BJ (cell line): ENCODE results near the gene ZBTB40. TPM values are rescaled to one million over a fixed set of nuclear protein-coding genes. Genes with fewer than 3 reads are reported as not detected.

Experiments used
- CTCF ChIA-PET: fragments of 350-600 bp; formaldehyde crosslinking; extraction: SDS; loops from one replicate; lab custom pipeline; 2021; ENCODE audit warnings: antibody characterized with exemption, inconsistent platforms; lab: Yijun Ruan, JAX
- POLR2A ChIA-PET: fragments of 300-600 bp; sonication (Branson Sonifier 250); formaldehyde crosslinking; extraction: SDS; loops from one replicate; lab custom pipeline; 2021; ENCODE audit warnings: antibody characterized with exemption; lab: Charles Lee
- DNase-seq: peaks from one replicate; pipeline ENCODE4 v3.0.0-alpha.2; 2011; ENCODE audit warnings: low read depth
- H3K27me3 ChIP-seq: 2 replicates; pipeline ENCODE4 v1.6.0; 2011; ENCODE audit warnings: low read length; ENCODE audit not compliant: control insufficient read depth, insufficient read depth
- H3K36me3 ChIP-seq: 2 replicates; pipeline ENCODE4 v1.5.1; 2011; ENCODE audit warnings: low read length; ENCODE audit not compliant: control insufficient read depth, insufficient read depth
- H3K4me3 ChIP-seq: 2 replicates; pipeline ENCODE4 v1.5.1; 2011; ENCODE audit warnings: low read depth, mild to moderate bottlenecking, control low read depth, low read length
- polyA plus RNA-seq: library from polyadenylated mRNA; depleted of rRNA; stranded (reverse); fragments of >200 nt; gene quantifications from 2 replicates; pipeline ENCODE4 v1.2.3, GENCODE V29; 2011
- TF ChIP-seq, protein P1 (sequence below): IDR thresholded peaks from 2 replicates; pipeline ENCODE4 v1.5.1; 2011; ENCODE audit warnings: low read depth, mild to moderate bottlenecking, control low read depth, inconsistent platforms, low read length, moderate library complexity; ENCODE audit not compliant: insufficient read depth

Gene ZBTB40
- polyA plus RNA-seq, 1 experiment, result 5.0 TPM

GRCh38 chr1:22521692-22522091 is 70.0 kb downstream of the ZBTB40 start:
- Histone ChIP-seq H3K4me3 (no peak overlapping the region), H3K36me3 (peaks cover 21% of the 10 kb centered on the region), H3K27me3 (no peaks in the 10 kb centered on the region)
- ChIA-PET CTCF (interaction anchor here (0.6 to 0.9 kb wide), 2 partner anchors 15 to 118 kb away, joined by 4 to 5 read pairs; no protein-coding TSS in a partner anchor), POLR2A (no interaction called here)
- no peak for DNase-seq
- TF ChIP-seq, protein P1, sequence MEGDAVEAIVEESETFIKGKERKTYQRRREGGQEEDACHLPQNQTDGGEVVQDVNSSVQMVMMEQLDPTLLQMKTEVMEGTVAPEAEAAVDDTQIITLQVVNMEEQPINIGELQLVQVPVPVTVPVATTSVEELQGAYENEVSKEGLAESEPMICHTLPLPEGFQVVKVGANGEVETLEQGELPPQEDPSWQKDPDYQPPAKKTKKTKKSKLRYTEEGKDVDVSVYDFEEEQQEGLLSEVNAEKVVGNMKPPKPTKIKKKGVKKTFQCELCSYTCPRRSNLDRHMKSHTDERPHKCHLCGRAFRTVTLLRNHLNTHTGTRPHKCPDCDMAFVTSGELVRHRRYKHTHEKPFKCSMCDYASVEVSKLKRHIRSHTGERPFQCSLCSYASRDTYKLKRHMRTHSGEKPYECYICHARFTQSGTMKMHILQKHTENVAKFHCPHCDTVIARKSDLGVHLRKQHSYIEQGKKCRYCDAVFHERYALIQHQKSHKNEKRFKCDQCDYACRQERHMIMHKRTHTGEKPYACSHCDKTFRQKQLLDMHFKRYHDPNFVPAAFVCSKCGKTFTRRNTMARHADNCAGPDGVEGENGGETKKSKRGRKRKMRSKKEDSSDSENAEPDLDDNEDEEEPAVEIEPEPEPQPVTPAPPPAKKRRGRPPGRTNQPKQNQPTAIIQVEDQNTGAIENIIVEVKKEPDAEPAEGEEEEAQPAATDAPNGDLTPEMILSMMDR, result no peak

DNA sequence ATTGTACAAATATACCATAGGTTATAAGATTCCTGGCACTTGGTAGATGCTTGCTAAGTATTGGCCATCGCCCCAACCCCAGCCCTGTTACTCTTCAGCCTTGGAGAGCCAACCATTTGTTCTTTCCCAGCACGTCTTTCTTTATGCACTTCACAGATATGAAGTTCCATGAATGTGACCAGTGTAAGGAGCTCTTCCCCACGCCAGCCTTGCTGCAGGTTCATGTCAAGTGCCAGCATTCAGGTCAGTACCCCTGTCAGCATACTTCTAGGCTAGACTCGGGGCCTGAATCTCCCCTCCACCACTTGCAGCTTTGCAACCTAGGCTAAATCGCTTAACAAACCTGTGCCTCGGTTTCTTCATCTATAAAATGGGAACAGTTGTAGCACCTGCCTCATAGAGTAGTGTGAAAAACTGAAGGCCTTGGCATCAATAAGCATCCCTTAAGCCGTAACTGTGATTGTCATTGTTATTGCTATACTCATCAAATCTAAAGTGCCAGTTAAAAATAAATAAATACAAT is 70.6 kb downstream of the ZBTB40 start:
- H3K4me3 ChIP-seq, result no peak overlapping the region
- CTCF ChIA-PET, result interaction anchor here (0.6 kb wide), 1 partner anchor 32 kb away, joined by 3 read pairs; no protein-coding TSS in a partner anchor
- no peaks in the 10 kb centered on the region for H3K27me3 ChIP-seq
- peaks cover 18% of the 10 kb centered on the region for H3K36me3 ChIP-seq
- POLR2A ChIA-PET, result no interaction called here
- TF ChIP-seq, protein P1, result no peak
- no peak for DNase-seq

- ChIA-PET CTCF (no interaction called here), POLR2A (no interaction called here)
- no peak for DNase-seq
- no peaks in the 10 kb centered on the region for H3K27me3 ChIP-seq
- H3K36me3 ChIP-seq, result peaks cover 20% of the 10 kb centered on the region; the same call in 1 of the 2 replicates
- no peak overlapping the region for H3K4me3 ChIP-seq
- TF ChIP-seq, protein P1, result no peak
Observed at GRCh38 chr1:22524481-22524880, 72.8 kb downstream of the ZBTB40 start.

DNA sequence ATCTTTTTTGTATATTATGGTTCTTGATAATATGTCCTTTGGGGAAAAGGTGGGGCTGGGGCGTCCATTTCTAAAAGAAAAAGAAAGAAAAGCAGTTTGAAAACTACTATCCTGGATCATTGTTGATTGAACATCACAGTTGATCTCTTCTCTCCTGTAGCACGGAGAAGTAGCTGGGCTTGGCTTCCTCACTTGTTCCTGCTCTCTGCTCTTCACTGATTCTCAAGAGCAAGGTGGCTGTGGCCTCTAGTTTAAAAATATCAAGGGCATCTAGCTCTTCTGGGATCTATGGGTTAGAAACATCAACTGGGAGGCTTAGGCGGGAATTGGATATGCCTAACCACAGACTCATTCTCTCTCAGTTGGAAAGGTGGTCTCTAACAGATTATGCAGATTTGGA is 73.6 kb downstream of the ZBTB40 start:
- TF ChIP-seq, protein P1, result no peak
- POLR2A ChIA-PET, result no interaction called here
- Histone ChIP-seq H3K27me3 (no peaks in the 10 kb centered on the region), H3K4me3 (no peak overlapping the region), H3K36me3 (peaks cover 16% of the 10 kb centered on the region; the same call in 1 of the 2 replicates)
- CTCF ChIA-PET, result interaction anchor here (0.7 kb wide), 1 partner anchor 117 kb away, joined by 3 read pairs; no protein-coding TSS in a partner anchor
- DNase-seq, result no peak

GRCh38 chr1:22525646-22526045 is 74.0 kb downstream of the ZBTB40 start:
- peaks cover 14% of the 10 kb centered on the region; the same call in 1 of the 2 replicates for H3K36me3 ChIP-seq
- H3K4me3 ChIP-seq, result no peak overlapping the region
- ChIA-PET CTCF (no interaction called here), POLR2A (no interaction called here)
- H3K27me3 ChIP-seq, result no peaks in the 10 kb centered on the region
- DNase-seq, result no peak
- TF ChIP-seq, protein P1, result no peak
